HepG2 (cell line): ENCODE results near the gene RPL38. TPM values are rescaled to one million over a fixed set of nuclear protein-coding genes. Genes with fewer than 3 reads are reported as not detected.
A peak's percentile ranks its signal among the peaks of the same experiment; 100 is the strongest.

Experiments used
- ARNTL ChIP-seq: sonication (generic); formaldehyde crosslinking; IDR thresholded peaks from 2 replicates; pipeline ENCODE4 v1.4.0; 2020; ENCODE audit warnings: mild to moderate bottlenecking, missing genetic modification reagents
- BHLHE40 ChIP-seq: IDR thresholded peaks from 2 replicates; pipeline ENCODE4 v1.6.1; 2011; ENCODE audit warnings: low read length, improper control_type of control experiment
- HDAC1 ChIP-seq: sonication (generic); formaldehyde crosslinking; IDR thresholded peaks from 2 replicates; pipeline ENCODE4 v1.5.1; 2020; ENCODE audit warnings: mild to moderate bottlenecking, missing genetic modification reagents
- JUNB ChIP-seq: sonication (generic); formaldehyde crosslinking; IDR thresholded peaks from 2 replicates; pipeline ENCODE4 v1.8.0; 2022; ENCODE audit warnings: missing genetic modification reagents, mild to moderate bottlenecking, borderline replicate concordance
- KLF15 ChIP-seq: sonication (generic); formaldehyde crosslinking; IDR thresholded peaks from 2 replicates; pipeline ENCODE4 v1.8.1; 2023; ENCODE audit warnings: borderline replicate concordance, mild to moderate bottlenecking, inconsistent platforms, missing genetic modification reagents, mixed read lengths
- MXD1 ChIP-seq: sonication (generic); formaldehyde crosslinking; IDR thresholded peaks from 2 replicates; pipeline ENCODE4 v1.4.0; 2020; ENCODE audit warnings: mild to moderate bottlenecking, missing genetic modification reagents
- PLRG1 ChIP-seq: fragments of 450-650 bp; conservative IDR thresholded peaks from 2 replicates; pipeline ENCODE4 v1.6.1; 2016
- REST ChIP-seq, 2 experiments: IDR thresholded peaks; 2 replicates each; pipeline ENCODE4 v1.6.1; 2011 to 2012; ENCODE audit warnings: low read length in 2 of 2, borderline replicate concordance in 1 of 2, low read depth in 1 of 2, mild to moderate bottlenecking in 1 of 2, moderate library complexity in 1 of 2
- UBTF ChIP-seq: sonication (generic); formaldehyde crosslinking; IDR thresholded peaks from 2 replicates; pipeline ENCODE4 v1.4.0; 2020; ENCODE audit warnings: mild to moderate bottlenecking, missing genetic modification reagents
- ZBTB14 ChIP-seq: sonication (generic); formaldehyde crosslinking; IDR thresholded peaks from 2 replicates; pipeline ENCODE4 v1.4.0; 2020; ENCODE audit warnings: missing genetic modification reagents
- ZNF251 ChIP-seq: sonication (generic); formaldehyde crosslinking; IDR thresholded peaks from 2 replicates; pipeline ENCODE4 v1.9.0; 2021; ENCODE audit warnings: mild to moderate bottlenecking, missing genetic modification reagents
- ZNF557 ChIP-seq: sonication (generic); formaldehyde crosslinking; IDR thresholded peaks from 2 replicates; pipeline ENCODE4 v1.4.0; 2020; ENCODE audit warnings: missing genetic modification reagents
- ZNF790 ChIP-seq: sonication (generic); formaldehyde crosslinking; IDR thresholded peaks from 2 replicates; pipeline ENCODE4 v1.8.0; 2022; ENCODE audit warnings: missing genetic modification reagents, mild to moderate bottlenecking, borderline replicate concordance
- ZSCAN12 ChIP-seq: sonication (generic); formaldehyde crosslinking; IDR thresholded peaks from 2 replicates; pipeline ENCODE4 v1.9.0; 2021; ENCODE audit warnings: mild to moderate bottlenecking, missing genetic modification reagents
- polyA plus RNA-seq, 8 experiments: library from polyadenylated mRNA; depleted of rRNA in 3 of 8; stranded (reverse) in 7 of 8; unstranded in 1 of 8; fragments of >200 nt; fragmentation: Illumina TruSeq in 4 of 8; extraction: Trizol in 4 of 8; gene quantifications; 2 replicates each; pipeline versions ENCODE4 v1.2.1 to v1.2.3, GENCODE V29; 2011 to 2016; ENCODE audit warnings: low read depth in 4 of 8, missing spikeins in 1 of 8, mixed read lengths in 1 of 8; ENCODE audit not compliant: insufficient read depth in 1 of 8
- total RNA-seq, 5 experiments: library from RNA; depleted of rRNA; stranded (reverse); fragments of >200 nt; fragmentation: Illumina TruSeq; extraction: Trizol; gene quantifications; 2 replicates each; pipeline ENCODE4 v1.2.3, GENCODE V29; 2016; ENCODE audit warnings: low read depth in 1 of 5
- TF ChIP-seq, protein P1 (sequence below): sonication (generic); formaldehyde crosslinking; IDR thresholded peaks from 2 replicates; pipeline ENCODE4 v1.4.0; 2020; ENCODE audit warnings: missing genetic modification reagents
- TF ChIP-seq, protein P2 (sequence below): sonication (generic); formaldehyde crosslinking; IDR thresholded peaks from 2 replicates; pipeline ENCODE4 v1.5.0; 2020; ENCODE audit warnings: missing genetic modification reagents

RPL38 gene
- total and polyA plus RNA-seq, 2 of the 13 experiments (the other 11 are each of a cell fraction or from before 2014, with no cell fraction given): 2,370 to 2,372 TPM

DNA sequence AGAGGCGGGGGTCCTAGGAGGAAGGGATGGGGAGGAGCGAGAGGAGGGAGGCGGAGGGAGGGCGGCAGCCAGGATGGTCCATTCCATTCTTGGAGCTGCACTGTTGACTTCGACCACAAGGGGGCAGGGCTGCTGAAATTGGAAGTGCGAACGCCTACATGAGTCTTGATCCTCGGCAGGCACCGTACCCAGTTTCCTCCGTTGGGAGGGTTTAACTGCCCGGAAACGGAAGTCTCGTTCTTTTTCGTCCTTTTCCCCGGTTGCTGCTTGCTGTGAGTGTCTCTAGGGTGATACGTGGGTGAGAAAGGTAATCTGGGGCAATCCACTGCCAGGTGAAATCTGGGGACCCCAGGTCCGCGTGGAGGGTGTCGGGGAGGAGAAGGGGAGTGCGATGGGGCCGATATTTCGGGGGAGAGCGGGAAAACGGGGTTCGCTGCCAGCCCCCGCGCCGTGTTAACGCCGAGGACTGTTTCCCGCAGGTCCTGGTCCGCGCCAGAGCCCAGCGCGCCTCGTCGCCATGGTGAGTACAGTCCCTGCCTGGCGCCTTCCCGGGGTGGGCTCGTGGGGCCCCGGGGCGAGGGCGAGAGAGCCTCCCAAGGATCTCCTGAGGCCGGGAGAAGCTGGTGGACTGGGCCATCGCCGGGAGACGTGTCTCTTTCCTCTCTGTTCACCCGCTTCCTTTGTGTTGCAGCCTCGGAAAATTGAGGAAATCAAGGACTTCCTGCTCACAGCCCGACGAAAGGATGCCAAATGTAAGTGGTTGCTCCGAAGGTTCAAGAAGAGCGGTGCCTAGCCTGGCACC, at the start of gene RPL38 (continued):
- TF ChIP-seq JUNB (CRISPR knock-in tag) (peak; percentile 45; the same call in 1 of the 2 replicates), ZNF251 (CRISPR knock-in tag) (no peak), HDAC1 (CRISPR knock-in tag) (no peak; the same call in none of the 2 replicates), KLF15 (CRISPR knock-in tag) (no peak), ARNTL (CRISPR knock-in tag) (peak; percentile 79; the same call in 1 of the 2 replicates), ZNF790 (CRISPR knock-in tag) (no peak), ZBTB14 (CRISPR knock-in tag) (no peak; the same call in 1 of the 2 replicates), PLRG1 (no peak), ZSCAN12 (CRISPR knock-in tag) (no peak), UBTF (peak; percentile 76), REST (IDR thresholded peaks at IDR 0.05; ENCODE audit: borderline replicate concordance in 1 of 2, low read depth in 1 of 2, low read length in 2 of 2) (peak in 1 of 2 experiments; percentile 83; a peak in 2 of 4 replicates), ZNF557 (CRISPR knock-in tag) (no peak), BHLHE40 (peak; percentile 30; the same call in 1 of the 2 replicates), MXD1 (CRISPR knock-in tag) (peak; percentile 91)
- TF ChIP-seq, protein P1, sequence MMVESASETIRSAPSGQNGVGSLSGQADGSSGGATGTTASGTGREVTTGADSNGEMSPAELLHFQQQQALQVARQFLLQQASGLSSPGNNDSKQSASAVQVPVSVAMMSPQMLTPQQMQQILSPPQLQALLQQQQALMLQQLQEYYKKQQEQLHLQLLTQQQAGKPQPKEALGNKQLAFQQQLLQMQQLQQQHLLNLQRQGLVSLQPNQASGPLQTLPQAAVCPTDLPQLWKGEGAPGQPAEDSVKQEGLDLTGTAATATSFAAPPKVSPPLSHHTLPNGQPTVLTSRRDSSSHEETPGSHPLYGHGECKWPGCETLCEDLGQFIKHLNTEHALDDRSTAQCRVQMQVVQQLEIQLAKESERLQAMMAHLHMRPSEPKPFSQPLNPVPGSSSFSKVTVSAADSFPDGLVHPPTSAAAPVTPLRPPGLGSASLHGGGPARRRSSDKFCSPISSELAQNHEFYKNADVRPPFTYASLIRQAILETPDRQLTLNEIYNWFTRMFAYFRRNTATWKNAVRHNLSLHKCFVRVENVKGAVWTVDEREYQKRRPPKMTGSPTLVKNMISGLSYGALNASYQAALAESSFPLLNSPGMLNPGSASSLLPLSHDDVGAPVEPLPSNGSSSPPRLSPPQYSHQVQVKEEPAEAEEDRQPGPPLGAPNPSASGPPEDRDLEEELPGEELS (CRISPR knock-in tag): peak; percentile 59
- TF ChIP-seq, protein P2, sequence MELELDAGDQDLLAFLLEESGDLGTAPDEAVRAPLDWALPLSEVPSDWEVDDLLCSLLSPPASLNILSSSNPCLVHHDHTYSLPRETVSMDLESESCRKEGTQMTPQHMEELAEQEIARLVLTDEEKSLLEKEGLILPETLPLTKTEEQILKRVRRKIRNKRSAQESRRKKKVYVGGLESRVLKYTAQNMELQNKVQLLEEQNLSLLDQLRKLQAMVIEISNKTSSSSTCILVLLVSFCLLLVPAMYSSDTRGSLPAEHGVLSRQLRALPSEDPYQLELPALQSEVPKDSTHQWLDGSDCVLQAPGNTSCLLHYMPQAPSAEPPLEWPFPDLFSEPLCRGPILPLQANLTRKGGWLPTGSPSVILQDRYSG (CRISPR knock-in tag): 0 out of 2 replicates have a peak, but pooled peaks have one; percentile 9
